ENCODE measurements around the gene C20orf141. TPM values are rescaled to one million over a fixed set of nuclear protein-coding genes. Genes with fewer than 3 reads are reported as not detected.

C20orf141 gene
- total and polyA plus RNA-seq, 11 donors: not detected

- 78 to 87% (median 84%) methylated on average over 4 to 11 of the region's 11 CpGs for WGBS, 4 donors
- no peak overlapping the region for H3K4me3 ChIP-seq
- intact Hi-C loops (cut with DNase I): no loop called here
- no peaks in the 10 kb centered on the region for H3K36me3 ChIP-seq
- H3K27me3 ChIP-seq: peaks cover 9 to 71% (median 32%) of the 10 kb centered on the region in 9 donors
- peaks cover 0 to 7% (median 0%) of the 10 kb centered on the region in 12 donors for H3K4me1 ChIP-seq
- DNase-seq (no peak), ATAC-seq (no peak)
- no peaks in the 10 kb centered on the region for H3K9me3 ChIP-seq
- no peak for TF ChIP-seq POLR2A (IDR thresholded peaks at IDR 0.05)
- no peak overlapping the region for H3K27ac ChIP-seq
Measured at GRCh38 chr20:2794866-2795447, 19.8 kb upstream of the C20orf141 start.

DNA sequence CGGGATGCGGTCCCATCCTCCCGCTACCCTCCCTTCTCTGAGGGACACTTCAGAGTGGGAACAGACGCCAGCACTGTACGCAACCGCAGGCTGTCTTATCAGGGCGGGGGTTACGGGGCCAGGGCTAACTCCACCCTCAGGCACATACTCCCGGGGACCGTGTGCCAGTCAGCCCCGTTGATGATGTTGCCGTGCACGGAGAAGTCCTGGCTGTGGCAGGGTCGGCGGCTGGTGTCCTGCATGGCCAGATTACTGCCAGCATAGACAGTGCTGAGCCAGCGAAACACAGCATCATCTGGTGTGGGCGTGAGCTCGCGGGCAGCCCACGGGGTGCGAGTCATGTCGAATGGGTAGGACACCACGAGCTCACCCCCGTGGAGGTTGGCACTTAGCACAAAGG is 19.3 kb upstream of the C20orf141 start:
- no peaks in the 10 kb centered on the region for H3K36me3 ChIP-seq
- ATAC-seq (no peak), DNase-seq (no peak)
- 82 to 87% (median 85%) methylated on average over 19 to 24 of the region's 24 CpGs for WGBS, 4 donors
- intact Hi-C loops (cut with DNase I): no loop called here
- peaks cover 12 to 75% (median 37%) of the 10 kb centered on the region in 9 donors for H3K27me3 ChIP-seq
- no peak overlapping the region for H3K27ac ChIP-seq
- H3K9me3 ChIP-seq: no peaks in the 10 kb centered on the region
- TF ChIP-seq, protein P1, sequence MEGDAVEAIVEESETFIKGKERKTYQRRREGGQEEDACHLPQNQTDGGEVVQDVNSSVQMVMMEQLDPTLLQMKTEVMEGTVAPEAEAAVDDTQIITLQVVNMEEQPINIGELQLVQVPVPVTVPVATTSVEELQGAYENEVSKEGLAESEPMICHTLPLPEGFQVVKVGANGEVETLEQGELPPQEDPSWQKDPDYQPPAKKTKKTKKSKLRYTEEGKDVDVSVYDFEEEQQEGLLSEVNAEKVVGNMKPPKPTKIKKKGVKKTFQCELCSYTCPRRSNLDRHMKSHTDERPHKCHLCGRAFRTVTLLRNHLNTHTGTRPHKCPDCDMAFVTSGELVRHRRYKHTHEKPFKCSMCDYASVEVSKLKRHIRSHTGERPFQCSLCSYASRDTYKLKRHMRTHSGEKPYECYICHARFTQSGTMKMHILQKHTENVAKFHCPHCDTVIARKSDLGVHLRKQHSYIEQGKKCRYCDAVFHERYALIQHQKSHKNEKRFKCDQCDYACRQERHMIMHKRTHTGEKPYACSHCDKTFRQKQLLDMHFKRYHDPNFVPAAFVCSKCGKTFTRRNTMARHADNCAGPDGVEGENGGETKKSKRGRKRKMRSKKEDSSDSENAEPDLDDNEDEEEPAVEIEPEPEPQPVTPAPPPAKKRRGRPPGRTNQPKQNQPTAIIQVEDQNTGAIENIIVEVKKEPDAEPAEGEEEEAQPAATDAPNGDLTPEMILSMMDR (IDR thresholded peaks at IDR 0.05): no peak
- no peak for TF ChIP-seq POLR2A (IDR thresholded peaks at IDR 0.05)
- H3K4me3 ChIP-seq: no peak overlapping the region
- peaks cover 0 to 12% (median 0%) of the 10 kb centered on the region in 12 donors for H3K4me1 ChIP-seq

DNA sequence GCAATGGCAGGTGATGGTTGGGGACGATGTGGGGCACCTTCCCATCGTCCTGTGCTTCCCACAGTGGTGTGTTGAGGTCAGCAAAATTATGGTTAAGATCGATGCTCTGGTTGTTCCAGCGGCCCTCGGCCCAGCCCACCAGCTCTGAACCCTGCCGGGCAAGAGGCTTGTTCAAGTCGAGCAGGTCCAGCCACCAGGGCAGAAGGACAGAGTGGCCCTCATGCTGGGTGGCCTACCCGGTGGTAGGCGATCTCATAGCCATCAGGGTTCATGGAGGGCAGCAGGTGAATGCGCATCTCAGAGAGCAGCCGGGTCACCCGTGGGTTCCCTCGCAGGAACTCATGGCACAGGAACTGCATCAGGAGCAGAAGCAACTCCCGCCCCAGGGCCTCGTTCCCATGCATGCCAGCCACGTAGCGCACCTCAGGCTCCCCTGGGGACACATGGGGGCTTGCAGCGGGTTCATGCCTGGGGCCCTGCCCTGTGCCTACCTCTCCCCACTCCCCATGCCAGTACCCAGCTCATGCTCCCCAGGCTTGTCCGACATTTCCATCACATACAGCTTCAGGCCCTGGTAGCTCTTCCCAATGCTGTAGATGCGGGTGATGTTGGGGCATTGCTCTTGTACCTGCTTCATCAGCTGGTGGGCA is 18.7 kb upstream of the C20orf141 start:
- 91 to 94% (median 92%) methylated on average over 15 to 20 of the region's 20 CpGs for WGBS, 4 donors
- peaks cover 17 to 78% (median 42%) of the 10 kb centered on the region in 9 donors for H3K27me3 ChIP-seq

GRCh38 chr20:2797136-2797983 is 17.4 kb upstream of the C20orf141 start:
- WGBS, 4 donors: 79 to 86% (median 84%) methylated on average over 13 to 16 of the region's 16 CpGs

More for the DNA sequence above, 18.7 kb upstream of the C20orf141 start:
- no peak for DNase-seq
- H3K9me3 ChIP-seq: peaks cover 0 to 1% (median 0%) of the 10 kb centered on the region in 12 donors
- H3K27ac ChIP-seq: no peak overlapping the region
- intact Hi-C loops (cut with DNase I): no loop called here
- H3K36me3 ChIP-seq: no peaks in the 10 kb centered on the region
- no peak for ATAC-seq
- peaks cover 0 to 19% (median 0%) of the 10 kb centered on the region in 12 donors for H3K4me1 ChIP-seq
- TF ChIP-seq POLR2A (IDR thresholded peaks at IDR 0.05): no peak
- TF ChIP-seq, protein P1 (IDR thresholded peaks at IDR 0.05): no peak
- no peak overlapping the region for H3K4me3 ChIP-seq

More at GRCh38 chr20:2797136-2797983, 17.4 kb upstream of the C20orf141 start:
- DNase-seq: no peak
- Histone ChIP-seq H3K4me1 (peaks cover 0 to 23% (median 0%) of the 10 kb centered on the region in 12 donors), H3K4me3 (no peak overlapping the region), H3K27me3 (peaks cover 24 to 86% (median 51%) of the 10 kb centered on the region in 9 donors), H3K27ac (no peak overlapping the region), H3K9me3 (peaks cover 0 to 5% (median 0%) of the 10 kb centered on the region in 12 donors), H3K36me3 (no peaks in the 10 kb centered on the region)
- intact Hi-C loops (cut with DNase I): no loop called here
- no peak for ATAC-seq
- no peak for TF ChIP-seq POLR2A (IDR thresholded peaks at IDR 0.05)
- TF ChIP-seq, protein P1 (IDR thresholded peaks at IDR 0.05): no peak

All from heart left ventricle (tissue), 16 donors.